Activated CD8-positive, alpha-beta memory T cell treated with anti-CD3 and anti-CD28 coated beads for 4 hours (primary cell): ENCODE measurements around the gene AQP3.
"Not testable (repeated sequence)": the region's sequence is repeated elsewhere in the genome, so short reads cannot be mapped to it uniquely, and the experiment has no call there.

Experiments
- DNase-seq, 2 donors: peaks; one replicate each; pipeline ENCODE4 v3.0.0-alpha.2; 2020; ENCODE audit warnings: low read depth in 2 of 2

AQP3 gene

DNA sequence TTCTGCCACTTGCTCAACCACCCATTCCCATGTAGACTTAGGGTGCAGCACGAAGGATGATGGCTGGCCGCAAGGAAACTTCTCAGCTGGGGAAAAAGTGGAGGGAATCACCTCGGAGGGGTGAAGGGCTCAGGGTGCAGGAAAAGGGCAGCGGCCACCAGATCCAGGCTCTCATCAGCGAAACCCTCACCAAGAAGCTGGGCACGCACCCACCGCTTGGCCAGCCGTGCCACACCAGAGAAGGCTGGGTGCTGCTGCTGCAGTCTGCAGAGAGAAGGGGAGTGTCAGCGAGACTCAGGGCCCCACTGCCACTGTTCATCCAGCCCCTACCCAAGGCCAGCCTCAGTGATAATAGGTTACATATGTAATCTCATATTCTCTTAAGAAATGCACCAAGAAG, 17.7 kb upstream of the AQP3 start:
- DNase-seq: no peak

DNA sequence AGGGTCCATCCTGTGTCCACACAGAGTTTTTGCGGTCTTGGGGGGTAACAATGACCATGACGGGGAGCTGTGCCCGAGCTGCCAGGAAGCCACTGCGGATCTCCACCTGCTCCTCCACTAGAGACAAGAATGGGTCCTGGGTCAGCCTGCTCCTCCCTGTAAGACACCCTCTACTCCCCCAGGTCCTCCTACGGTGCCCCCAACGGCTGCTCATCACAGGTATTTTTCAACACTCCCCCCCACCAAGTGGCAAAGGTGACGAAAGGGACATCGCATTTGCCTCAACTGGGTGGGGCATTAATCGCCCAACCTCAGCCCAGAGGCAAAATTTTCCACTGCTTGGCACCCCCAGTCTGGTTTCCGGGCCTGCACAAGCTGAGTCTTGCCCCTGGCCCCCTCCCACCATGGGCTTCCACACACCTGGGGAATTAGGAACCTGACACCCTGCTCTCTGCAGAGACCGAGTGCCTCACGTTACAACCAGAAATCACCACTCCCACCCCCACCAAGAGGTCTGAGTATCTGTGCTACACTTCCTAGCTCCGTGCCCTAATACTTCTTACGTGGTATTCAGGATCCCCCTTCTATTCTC, 16.7 kb upstream of the AQP3 start:
- no peak for DNase-seq

DNA sequence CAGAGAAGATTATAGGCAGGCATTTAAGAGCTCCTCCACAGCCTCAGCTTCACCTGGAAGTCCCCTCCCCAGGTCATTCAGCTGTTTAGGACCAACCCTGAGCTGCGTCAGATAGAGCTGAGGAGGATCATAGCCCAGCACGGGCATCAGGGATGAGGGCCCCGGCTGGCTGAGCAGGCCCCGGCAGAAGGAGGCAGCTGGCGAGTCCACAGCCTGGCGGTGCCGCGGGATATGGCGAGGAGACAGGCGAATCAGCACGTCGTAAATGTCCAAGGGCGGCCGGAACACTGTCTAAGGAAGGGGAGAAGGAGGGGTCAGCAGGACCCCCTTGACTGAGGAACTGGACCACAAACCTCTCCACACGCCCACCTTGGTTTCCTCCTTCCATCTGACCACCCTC, 15.8 kb upstream of the AQP3 start:
- no peak for DNase-seq

DNA sequence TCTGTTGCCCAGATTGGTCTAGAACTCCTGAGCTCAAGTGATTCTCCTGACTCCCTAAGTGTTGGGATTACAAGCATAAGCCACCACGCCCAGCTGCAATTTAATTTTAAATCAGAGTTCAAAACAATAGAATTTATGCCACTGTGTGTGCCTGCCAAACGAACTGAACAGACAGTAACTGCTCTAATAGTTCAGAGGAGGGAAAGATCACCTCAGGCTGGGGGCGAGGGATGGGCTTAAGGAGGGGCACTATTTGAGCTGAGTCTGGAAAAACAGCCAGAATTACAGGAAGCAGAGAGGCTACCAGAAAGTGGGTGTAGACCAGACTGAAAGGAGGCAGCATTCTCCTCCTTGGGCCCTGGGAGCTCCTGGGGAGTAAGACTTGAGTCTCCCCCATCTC, 14.1 kb upstream of the AQP3 start:
- DNase-seq: no peak

DNA sequence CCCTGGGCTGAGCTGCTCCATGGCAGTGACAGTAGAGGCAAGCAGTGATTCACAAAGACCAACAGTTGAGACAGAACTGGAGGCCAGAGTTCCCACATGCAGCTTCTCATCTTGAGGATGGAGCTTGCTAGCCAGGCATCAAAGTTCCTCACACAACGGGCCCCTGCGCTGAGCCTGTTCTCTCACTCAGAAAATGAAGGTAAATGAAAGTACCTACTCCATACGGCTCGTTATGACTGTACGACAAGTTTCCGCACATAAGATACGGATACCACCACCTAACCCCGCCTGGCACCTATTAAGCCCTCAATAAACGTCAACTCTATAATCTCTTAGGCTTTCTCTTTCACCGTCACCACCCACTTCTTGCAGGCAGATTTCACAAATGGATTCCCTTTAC, 13.5 kb upstream of the AQP3 start:
- DNase-seq: no peak

DNA sequence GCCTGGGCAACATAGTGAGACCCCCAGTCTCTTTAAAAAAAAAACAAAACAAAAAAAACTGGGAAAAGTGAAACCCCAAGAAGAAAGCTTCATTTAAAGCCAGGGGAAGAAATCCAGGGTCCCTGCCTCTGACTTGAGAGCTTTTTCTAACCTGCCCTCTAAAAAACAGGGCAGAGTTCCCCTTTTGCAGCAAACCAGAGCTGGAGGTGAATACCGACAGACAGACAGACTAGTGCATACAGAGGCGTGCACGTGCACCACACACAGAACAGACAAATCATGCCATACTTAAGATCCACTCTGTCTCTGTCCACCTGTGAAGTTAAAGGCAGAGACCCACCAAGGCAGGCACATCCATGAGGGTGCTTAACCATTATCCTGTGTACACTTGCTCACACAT, 11.7 kb upstream of the AQP3 start:
- no peak for DNase-seq

DNA sequence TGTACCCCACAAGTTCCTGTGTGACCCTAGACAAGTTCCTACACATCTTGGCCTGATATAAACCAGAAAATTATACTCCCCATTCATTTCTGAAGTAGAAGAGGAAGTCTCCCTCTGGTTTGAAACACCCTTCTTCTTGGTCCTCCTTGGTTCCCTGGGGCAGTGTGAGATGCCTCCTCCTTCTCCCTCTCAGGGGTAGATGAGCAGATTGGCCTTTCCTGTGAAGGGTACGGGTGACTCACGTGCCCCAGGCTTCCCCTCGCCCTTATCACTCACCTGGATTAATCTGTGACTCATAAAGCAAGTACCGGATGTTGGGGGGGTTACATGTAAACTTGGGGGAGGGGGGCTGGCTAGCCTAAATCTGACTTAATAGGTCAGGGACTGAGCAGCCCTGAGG, 11.1 kb upstream of the AQP3 start:
- peak; percentile 27 to 69 for DNase-seq

DNA sequence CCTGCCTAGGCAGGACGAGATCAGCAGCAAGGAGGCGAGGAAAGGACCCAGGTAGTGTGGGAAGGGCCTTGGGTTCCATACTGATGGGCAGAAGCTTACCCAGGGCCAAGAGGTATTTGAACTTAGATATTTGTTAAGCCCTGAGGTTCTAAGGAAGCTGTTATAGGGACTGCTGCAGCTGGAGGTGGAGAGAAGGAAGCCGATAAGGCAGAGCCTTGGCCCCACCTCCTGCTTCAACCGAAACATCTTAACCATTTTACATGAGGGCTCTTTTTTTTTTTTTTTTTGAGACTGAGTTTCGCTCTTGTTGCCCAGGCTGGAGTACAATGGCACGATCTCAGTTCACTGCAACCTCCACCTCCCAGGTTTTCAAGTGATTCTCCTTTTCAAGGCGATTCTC, 8.6 kb upstream of the AQP3 start:
- DNase-seq: no peak

DNA sequence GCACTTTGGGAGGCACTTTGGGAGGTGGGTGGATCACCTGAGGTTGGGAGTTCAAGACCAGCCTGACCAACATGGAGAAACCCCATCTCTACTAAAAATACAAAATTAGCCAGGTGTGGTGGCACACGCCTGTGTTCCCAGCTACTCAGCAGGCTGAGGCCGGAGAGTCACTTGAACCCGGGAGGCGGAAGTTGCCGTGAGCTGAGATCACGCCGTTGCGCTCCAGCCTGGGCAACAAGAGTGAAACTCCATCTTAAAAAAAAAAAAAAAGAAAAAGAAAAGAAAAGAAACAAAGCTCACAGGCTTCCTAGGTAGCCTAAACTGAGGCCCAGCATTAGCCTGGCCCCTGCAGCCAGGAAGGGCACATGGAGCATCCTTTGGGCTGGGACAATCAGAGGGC, 8.1 kb upstream of the AQP3 start:
- DNase-seq: not testable (repeated sequence)

DNA sequence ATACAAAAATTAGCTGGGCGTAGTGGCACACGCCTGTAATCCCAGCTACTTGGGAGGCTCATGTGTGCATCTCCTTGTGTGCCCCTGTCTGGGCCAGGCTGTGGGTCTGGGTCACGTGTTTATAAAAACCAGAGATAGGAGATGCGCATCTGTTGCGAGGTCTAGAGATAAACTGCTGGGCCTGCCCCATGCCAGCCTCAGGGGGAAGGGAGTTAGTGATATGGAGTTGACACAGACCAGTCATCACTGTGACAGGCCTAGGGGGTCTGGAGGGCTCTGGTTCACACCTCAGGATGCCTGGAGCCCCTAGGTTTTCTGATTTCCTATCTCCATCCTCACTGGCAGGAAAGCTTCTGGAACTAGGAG, 7.3 kb upstream of the AQP3 start:
- DNase-seq: not testable (repeated sequence)

DNA sequence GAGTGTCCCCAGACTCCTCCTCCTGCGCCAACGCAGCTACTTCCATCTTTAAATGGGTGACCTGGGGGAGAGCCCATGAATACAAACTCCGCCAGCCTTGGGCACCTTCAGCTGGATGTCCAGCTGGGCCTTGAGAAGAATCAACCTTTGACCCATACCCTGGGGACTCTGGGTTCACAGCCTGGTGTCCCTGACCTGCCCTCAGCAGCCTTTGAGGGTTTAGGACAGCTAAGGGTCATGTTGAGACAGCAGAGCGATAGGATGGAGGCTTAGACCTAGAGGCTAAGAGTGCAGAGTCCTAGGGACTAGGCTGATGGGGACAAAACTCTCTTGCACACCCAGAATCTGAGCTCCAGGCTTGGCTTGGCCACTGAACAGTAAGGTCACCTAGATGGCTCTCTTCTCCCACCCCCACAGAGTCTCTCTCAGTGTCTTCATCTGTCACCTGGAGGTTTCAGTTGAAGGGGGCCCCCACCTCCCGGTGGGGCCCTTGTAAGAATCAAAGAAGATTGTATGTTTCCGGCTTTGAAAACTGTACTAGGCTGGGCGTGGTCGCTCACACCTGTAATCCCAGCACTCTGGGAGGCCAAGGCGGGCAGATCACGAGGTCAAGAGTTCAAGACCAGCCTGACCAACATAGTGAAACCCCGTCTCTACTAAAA, 6.7 kb upstream of the AQP3 start:
- DNase-seq: no peak

DNA sequence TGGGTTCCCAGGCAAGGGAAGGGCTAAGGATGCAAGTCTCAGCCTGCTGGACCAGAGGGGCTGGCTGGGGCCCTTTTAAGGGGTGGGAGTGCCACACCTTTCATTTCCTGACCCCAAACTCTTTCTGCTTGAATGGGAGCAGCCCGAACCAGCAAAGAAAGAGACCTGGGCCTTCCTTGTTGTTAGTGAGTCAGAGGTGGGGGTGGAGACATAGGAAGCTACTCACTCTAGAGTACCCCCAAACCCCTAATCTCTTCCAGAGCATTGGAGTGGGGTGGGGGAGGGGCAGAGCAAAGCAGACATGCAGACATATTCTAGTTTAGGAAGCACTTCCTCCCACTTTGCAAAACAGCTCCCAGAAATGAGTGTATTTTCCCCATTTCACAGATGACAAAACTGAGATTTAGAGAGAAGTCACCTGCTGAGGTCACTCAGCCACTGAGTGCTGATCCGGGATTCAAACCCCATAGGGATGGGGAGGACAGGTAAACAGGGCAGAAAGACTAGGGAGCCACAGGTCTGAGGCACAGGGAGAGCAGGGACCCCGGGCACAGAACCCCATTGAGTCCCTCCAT, 6.0 kb upstream of the AQP3 start:
- DNase-seq: no peak

DNA sequence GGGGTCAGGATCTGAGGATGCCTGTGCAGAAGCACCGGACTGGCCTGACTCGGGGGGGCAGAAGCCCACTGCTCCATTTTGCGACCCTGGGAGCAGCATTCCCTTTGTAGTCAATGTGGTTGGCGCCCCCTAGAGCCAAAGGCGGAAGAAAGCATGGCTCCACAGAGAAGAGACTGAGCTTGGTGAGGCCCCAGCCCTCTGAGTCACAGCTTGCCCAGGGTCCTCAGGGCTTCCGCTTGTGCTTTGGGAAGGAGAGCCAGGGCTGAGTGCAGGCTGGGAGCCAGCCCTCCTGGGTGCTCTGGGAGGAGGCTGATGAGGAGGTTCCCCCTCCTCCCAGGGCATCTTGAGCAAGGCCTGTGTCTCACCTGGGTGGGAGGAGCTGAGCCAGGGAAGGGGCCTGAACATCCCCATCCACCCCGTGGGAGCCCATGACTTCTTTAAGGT, 5.5 kb upstream of the AQP3 start:
- DNase-seq: peak in 1 of 2 donors; percentile 26

DNA sequence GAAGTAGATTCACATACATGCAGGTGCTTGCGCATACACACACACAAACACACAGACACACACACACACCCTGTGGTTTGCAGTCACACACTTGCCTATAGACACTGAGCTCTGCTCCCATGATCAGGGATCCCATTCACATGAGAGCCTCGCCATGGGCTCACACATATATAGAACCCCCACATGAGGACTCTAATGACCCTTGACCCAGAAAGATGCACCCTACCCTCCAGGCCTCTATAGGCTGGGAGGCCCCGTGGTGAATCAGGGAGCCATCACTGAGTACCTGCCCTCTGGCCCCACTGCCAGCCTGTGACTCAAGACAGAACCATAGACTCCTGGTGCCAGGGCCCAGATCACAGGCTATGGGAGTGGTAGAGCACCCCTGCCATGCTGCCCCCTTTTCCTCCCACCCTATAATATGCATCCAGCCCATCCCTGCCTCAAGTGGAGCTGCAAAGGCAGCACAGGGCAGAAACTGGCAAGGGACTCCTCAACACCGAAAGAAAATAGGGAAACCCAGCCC, 3.3 kb upstream of the AQP3 start:
- DNase-seq: no peak

DNA sequence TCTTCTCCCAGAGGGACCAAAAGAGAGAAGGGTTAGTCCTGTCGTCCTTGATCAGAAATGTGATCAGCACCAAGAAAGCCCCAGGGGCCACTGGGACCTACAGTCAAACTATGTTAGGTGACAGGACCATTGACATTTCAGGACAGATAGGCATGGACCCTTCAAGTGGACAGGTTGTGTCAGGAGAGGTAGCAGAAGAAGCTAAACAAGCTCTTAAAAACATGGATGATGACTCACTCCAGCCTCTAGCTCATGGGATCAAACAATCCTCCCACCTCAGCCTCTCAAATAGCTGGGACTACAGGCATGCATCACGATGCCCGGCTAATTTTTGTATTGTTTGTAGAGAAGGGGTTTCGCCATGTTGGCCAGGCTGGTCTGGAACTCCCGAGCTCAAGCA, 2.3 kb upstream of the AQP3 start:
- no peak for DNase-seq

DNA sequence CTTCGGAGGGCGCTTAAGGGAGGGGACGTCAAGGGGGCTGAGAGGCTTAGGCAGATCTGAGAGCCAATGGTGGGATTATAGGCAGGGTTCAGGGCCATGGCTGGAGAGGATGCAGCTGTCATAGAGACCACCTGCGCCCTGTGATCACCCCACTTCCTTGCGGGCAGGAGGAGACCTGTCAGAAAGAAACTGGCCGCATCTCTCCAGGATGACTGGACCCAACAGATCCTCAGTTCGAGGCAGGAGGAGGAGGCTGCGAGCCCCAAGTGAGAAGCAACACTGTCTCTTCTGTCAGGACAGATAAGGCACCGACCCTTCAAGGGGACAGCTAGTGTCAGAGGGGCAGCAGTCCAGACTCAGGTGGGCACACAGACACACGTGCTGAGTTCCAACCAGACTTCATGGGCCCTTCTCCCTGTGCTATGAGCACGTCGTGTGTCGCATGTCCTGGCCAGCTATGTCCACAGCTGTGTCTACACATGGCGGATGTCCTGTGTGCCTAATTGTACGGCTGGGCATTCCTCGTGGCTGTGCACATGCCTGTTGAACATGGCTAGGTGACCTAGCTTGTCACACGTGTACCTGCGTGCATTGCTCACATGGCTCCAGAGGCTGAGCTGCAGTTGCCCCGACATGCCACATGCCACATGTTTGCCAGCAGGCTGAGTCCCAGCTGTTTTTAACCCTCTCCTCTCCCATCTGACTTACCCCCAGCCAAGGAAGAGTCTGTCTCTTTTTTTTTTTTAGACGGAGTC, 583 bp upstream of the AQP3 start:
- DNase-seq: no peak

DNA sequence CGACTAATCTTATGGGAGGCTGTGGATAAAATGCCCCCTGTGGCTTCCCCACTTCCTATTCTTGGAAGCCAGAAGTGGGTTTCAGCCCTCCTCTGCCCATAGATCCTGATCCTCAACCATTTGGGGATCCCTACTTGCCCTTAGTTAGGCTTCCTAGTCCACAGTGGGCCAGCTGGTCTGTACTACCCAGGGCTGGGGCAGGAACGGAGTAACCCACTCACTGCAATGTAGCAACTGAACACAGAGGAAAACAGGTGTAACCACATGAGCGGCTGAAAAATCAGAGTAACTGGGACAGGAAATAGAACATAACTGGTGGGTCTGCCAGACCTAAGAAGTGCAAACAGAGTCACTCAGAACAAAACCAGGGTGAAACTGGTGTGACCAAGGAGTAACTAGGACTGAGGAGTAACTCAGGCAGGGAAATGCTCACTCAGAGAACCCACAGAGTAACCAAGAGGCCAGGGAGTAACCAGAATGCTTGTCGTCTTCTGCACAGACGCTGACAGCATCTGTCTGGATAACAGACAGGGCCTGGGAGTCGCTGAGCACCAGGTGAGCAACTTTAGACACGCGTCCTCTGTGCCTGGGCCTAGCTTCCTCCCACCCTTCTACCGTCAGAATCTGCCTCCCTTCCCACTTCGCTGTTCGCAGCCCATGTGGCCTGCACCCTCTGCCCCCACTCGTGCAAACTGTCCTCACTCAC, 1.0 kb downstream of the AQP3 start:
- DNase-seq: peak in 1 of 2 donors; percentile 11

DNA sequence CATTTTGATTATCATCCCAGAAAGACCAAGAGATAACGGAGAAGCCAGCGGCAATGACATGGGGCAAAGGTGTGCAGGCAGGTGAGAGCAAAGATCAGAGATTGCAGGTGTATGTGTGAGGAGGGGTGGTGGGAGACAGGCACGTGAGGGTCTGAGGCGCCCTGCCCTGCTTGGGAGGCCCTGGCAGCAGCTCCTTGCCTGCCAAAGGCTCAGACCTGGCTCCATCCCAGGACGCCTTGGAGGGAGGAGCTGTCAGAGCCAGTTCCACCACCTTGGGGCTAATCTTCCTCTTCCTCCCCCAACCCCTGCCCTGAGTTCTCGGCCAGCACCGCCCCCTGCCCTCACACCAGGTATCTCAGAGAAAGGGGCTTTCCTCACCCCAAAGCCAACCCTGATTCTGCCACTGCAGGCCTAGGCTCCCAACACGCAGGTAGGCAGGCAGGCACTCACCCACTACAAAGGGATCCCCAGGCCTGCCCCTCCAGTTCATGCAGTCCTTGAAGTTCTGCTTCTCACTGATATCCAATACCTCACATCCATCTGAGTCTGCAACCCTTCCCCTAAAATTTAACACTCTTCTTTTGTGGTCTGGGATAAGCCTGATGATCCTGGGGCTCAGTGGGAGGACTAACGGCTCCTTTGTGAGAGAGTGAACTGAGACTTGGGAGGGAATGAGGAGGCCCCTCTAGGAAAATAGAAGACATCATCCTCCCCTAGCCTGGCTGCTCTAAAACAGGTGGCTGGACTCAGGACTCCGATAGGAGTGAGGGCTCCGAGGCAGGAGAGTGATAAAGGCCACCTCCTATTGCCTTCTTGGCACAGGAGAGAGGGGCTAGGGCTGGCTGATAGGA, 1.8 kb downstream of the AQP3 start:
- no peak for DNase-seq

DNA sequence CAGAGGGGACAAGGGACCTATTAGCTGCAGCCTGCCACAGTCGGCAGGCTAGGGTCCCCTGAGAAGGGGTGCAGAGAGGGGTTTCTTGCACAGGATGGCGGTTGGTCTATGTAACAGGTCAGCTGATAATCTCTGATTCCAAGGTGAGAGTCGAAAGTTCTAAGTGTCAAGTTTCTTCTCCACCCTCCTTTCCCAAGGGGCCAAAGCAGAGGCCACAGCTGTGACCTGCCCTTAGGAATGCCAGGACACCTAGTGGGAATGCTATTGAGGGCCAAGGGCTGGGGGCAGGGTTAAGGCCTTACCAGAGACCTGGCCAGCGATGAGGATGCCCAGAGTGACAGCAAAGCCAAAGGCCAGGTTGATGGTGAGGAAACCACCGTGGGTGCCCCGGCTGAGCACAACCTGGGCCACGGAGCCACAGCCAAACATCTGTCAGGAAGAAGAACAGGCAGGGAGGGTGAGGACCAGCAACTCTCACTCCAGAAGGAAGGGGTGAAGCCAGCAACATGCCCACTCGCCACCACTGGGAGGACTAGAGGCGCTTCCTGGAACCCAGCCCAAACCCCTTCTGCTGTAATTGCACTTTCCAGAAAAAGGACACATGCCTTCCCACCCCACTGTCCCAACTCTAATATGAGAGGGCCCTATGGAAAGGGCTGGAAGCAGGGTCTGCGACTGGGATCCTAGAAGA, 3.8 kb downstream of the AQP3 start:
- DNase-seq: no peak

DNA sequence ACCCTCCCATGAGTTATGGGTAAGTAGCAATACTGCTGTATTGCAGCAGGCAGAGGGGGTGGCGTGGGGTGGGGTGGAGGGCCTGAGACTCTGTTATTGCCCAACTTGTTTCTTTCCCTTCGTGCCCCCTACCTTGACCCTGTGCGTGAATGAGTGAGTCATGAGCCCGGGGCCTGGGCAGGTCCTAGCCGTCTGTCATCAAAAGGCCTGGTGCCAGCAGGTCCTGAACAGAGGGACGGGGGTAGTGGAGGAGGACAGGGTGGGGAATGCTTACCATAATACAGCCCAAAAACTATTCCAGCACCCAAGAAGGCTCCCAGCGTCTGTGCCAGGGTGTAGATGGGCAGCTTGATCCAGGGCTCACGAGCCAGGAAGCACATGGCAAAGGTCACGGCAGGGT, 4.3 kb downstream of the AQP3 start:
- no peak for DNase-seq

DNA sequence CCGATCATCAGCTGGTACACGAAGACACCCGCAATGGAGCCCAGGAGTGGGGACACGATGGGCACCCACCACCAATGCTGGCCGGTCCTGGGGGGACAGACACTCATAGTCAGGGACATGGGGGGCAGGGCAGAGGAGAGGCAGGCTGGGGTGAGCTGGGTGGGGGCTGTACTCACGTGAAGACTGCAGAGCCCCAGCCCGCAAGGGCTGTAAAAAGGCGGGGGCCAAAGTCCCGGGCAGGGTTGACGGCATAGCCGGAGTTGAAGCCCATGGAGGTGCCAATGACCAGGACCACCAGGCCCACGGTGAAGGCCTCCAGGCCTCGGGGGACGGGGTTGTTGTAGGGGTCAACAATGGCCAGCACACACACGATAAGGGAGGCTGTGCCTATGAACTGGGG, 5.3 kb downstream of the AQP3 start:
- DNase-seq: no peak
